Activated CD8-positive, alpha-beta T cell treated with anti-CD3 and anti-CD28 coated beads for 36 hours (primary cell): ENCODE results near the gene LHFPL3. TPM values are rescaled to one million over a fixed set of nuclear protein-coding genes. Genes with fewer than 3 reads are reported as not detected.

Experiments used
- ATAC-seq: fragments of 200-7000 bp; cut with Tn5 transposase; one replicate; pipeline ENCODE4 v1.10.0; 2021; ENCODE audit warnings: mild to moderate bottlenecking, moderate library complexity
- CTCF ChIA-PET: fragments of 350-600 bp; sonication (Branson Sonifier 250); formaldehyde crosslinking; loops from one replicate; lab custom pipeline; 2021; ENCODE audit warnings: antibody characterized with exemption; lab: Charles Lee
- POLR2A ChIA-PET: fragments of 350-600 bp; sonication (Branson Sonifier 250); formaldehyde crosslinking; loops from one replicate; lab custom pipeline; 2021; ENCODE audit warnings: antibody characterized with exemption; lab: Charles Lee
- DNase-seq: peaks from one replicate; pipeline ENCODE4 v3.0.0-alpha.2; 2020
- H3K27ac Mint-ChIP-seq: one replicate; pipeline ENCODE4 v1.8.0; 2021; ENCODE audit warnings: mild to moderate bottlenecking, mixed read lengths
- H3K27me3 Mint-ChIP-seq: one replicate; pipeline ENCODE4 v1.8.0; 2021; ENCODE audit warnings: mixed read lengths
- H3K36me3 Mint-ChIP-seq: one replicate; pipeline ENCODE4 v1.8.0; 2021; ENCODE audit warnings: low read depth, mixed read lengths
- H3K4me1 Mint-ChIP-seq: one replicate; pipeline ENCODE4 v1.8.0; 2021; ENCODE audit warnings: low read depth, mixed read lengths
- H3K4me3 Mint-ChIP-seq: one replicate; pipeline ENCODE4 v1.8.0; 2021; ENCODE audit warnings: mild to moderate bottlenecking, moderate library complexity, mixed read lengths
- H3K9me3 Mint-ChIP-seq: one replicate; pipeline ENCODE4 v1.8.0; 2021; ENCODE audit warnings: mixed read lengths
- intact Hi-C: fragments of 100-400 bp; cut with micrococcal nuclease; formaldehyde crosslinking; loops from one replicate; pipeline ENCODE4 v1.10.0; 2022
- total RNA-seq, 2 experiments: library from RNA; stranded (reverse); gene quantifications; one replicate each; pipeline ENCODE4 v1.2.3, GENCODE V29; 2021
- TF ChIP-seq, protein P1 (sequence below): fragments of 200-600 bp; IDR thresholded peaks from one replicate; pipeline ENCODE4 v1.8.0; 2022; ENCODE audit warnings: antibody characterized with exemption, mild to moderate bottlenecking

Gene LHFPL3
- total RNA-seq, 2 experiments from 2014 or later = not detected

DNA sequence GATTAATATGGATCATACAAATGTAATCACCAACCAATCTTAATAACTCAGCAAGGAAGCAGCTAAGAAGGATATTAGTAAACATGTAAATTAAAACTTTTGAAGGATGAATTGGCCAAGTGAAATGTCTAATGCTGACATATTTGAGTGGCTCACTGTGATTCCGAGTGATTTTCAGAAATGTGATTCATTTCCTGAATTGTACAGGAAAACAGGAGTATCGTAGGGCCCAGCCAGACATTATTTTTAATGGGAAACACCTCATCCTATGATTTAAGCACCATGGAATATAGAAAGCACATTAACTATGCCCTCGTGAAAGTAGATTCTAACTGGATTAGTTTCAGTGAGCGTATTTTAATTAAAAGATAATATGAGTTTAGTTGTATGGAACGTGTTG lies 82.3 kb downstream of the LHFPL3 start:
- ATAC-seq (no peak), DNase-seq (no peak)
- peaks cover 2% of the 10 kb centered on the region for H3K9me3 Mint-ChIP-seq
- no peaks in the 10 kb centered on the region for H3K36me3 Mint-ChIP-seq
- CTCF ChIA-PET = no interaction called here
- peaks cover 1% of the 10 kb centered on the region for H3K27me3 Mint-ChIP-seq
- intact Hi-C loops = no loop called here
- POLR2A ChIA-PET = no interaction called here
- no peak overlapping the region for H3K4me3 Mint-ChIP-seq
- H3K4me1 Mint-ChIP-seq = no peaks in the 10 kb centered on the region
- no peak overlapping the region for H3K27ac Mint-ChIP-seq
- TF ChIP-seq, protein P1, sequence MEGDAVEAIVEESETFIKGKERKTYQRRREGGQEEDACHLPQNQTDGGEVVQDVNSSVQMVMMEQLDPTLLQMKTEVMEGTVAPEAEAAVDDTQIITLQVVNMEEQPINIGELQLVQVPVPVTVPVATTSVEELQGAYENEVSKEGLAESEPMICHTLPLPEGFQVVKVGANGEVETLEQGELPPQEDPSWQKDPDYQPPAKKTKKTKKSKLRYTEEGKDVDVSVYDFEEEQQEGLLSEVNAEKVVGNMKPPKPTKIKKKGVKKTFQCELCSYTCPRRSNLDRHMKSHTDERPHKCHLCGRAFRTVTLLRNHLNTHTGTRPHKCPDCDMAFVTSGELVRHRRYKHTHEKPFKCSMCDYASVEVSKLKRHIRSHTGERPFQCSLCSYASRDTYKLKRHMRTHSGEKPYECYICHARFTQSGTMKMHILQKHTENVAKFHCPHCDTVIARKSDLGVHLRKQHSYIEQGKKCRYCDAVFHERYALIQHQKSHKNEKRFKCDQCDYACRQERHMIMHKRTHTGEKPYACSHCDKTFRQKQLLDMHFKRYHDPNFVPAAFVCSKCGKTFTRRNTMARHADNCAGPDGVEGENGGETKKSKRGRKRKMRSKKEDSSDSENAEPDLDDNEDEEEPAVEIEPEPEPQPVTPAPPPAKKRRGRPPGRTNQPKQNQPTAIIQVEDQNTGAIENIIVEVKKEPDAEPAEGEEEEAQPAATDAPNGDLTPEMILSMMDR = no peak

DNA sequence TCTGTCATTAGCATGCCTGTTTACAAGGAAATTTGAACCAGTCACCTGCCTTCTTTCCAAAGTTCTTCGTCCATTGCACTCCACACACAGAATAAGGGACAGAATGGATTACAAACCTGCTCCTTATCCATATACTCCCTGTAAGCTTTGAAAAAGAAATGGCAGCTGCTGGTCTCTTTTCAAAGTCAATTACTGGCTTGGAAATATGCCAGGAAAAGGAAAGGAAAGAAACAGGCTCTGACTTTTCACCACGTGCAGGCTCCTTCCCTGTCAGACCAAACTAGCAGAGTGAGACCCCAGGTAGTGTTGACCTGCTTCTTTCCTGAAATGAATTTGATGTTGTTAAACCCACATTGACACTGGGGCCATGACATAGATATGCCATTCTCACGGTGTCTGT lies 84.5 kb downstream of the LHFPL3 start:
- Mint-ChIP-seq H3K9me3 (peaks cover 2% of the 10 kb centered on the region), H3K27me3 (peaks cover 3% of the 10 kb centered on the region), H3K4me3 (no peak overlapping the region), H3K27ac (no peak overlapping the region), H3K4me1 (no peaks in the 10 kb centered on the region), H3K36me3 (no peaks in the 10 kb centered on the region)
- ChIA-PET CTCF (interaction anchor here (1.0 kb wide), 1 partner anchor 9 kb away, joined by 3 read pairs; no protein-coding TSS in a partner anchor), POLR2A (no interaction called here)
- ATAC-seq (no peak), DNase-seq (no peak)
- intact Hi-C loops = no loop called here
- TF ChIP-seq, protein P1 = no peak

DNA sequence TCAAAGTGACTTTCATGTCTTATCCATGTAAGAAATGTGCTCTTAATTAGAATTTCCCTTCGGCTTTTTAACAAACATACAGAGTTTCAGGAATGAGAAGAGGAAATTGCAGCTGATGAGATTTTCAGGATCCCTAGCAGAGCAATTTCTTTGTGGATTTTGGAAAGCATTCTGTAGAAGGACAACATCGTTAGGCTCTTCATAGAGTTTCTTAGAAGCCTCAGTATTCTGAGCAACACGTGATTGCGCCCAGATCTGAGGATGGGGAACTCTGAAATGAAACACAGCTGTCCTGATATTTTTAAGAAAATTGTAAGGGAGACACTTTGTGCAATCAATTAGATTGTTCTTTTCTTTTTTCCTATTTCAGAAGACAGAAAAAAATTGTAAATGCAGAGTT lies 85.8 kb downstream of the LHFPL3 start:
- H3K27me3 Mint-ChIP-seq = peaks cover 3% of the 10 kb centered on the region
- no peak for ATAC-seq

DNA sequence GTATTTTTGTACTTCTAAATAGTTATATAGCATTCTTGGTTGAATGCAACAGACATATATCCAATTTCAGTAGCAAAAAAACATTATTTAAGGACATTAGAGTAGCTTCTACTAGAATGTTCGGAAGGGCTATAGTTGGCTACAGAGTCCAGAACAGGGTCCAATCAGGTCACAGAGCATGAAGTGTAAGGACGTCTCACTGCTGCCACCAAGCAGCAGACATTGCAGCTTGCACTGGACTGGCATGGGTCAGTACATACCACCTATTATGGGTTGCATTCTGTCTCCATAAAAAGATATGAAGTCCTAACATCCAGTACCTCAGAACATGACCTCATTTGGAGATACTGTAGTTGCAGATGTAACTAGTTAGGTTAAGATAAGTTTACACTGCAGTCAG lies 87.3 kb downstream of the LHFPL3 start:
- Mint-ChIP-seq H3K36me3 (no peaks in the 10 kb centered on the region), H3K27ac (no peak overlapping the region), H3K4me3 (no peak overlapping the region), H3K4me1 (no peaks in the 10 kb centered on the region), H3K27me3 (peaks cover 3% of the 10 kb centered on the region), H3K9me3 (no peaks in the 10 kb centered on the region)
- TF ChIP-seq, protein P1 = no peak
- ChIA-PET CTCF (no interaction called here), POLR2A (no interaction called here)
- intact Hi-C loops = no loop called here
- no peak for DNase-seq
- no peak for ATAC-seq

More for the DNA sequence above, 85.8 kb downstream of the LHFPL3 start:
- DNase-seq = no peak
- Mint-ChIP-seq H3K9me3 (no peaks in the 10 kb centered on the region), H3K4me1 (no peaks in the 10 kb centered on the region), H3K27ac (no peak overlapping the region), H3K4me3 (no peak overlapping the region), H3K36me3 (no peaks in the 10 kb centered on the region)
- intact Hi-C loops = no loop called here
- TF ChIP-seq, protein P1 = no peak
- ChIA-PET POLR2A (no interaction called here), CTCF (no interaction called here)

DNA sequence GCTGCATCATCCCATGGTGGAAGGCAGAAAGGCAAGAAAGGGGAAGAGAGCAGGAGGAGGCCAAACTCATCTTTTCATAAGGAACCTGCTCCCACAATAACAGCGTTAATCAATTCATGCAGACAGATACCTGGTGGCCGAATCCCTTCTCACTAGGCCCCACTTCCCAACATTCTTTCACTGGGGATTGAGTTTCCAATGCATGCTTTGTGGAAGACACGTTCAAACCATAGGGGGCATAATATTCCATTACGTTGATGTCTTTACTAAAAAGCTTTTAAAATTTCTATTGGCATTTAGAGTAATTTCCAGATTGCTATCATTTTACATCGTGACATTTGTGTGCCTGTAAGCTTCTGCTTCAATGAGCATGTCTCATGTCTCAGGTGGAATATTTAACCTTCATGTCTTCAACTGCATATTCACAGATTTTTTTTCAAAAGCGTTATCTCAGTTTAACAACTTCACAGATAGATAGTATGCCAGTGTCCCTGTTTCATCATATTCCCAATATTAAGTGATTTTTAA lies 88.5 kb downstream of the LHFPL3 start:
- Mint-ChIP-seq H3K4me1 (no peaks in the 10 kb centered on the region), H3K4me3 (no peak overlapping the region)

More for the DNA sequence above, 88.5 kb downstream of the LHFPL3 start:
- ATAC-seq (no peak), DNase-seq (no peak)
- POLR2A ChIA-PET = no interaction called here
- no peaks in the 10 kb centered on the region for H3K36me3 Mint-ChIP-seq
- CTCF ChIA-PET = no interaction called here
- no peaks in the 10 kb centered on the region for H3K9me3 Mint-ChIP-seq
- no peak overlapping the region for H3K27ac Mint-ChIP-seq
- TF ChIP-seq, protein P1 = no peak
- H3K27me3 Mint-ChIP-seq = peaks cover 3% of the 10 kb centered on the region
- intact Hi-C loops = no loop called here
